Activated naive CD8-positive, alpha-beta T cell (primary cell): Measurements from ENCODE around the gene ZNF428.
"Not testable (repeated sequence)": the region's sequence is repeated elsewhere in the genome, so short reads cannot be mapped to it uniquely, and the experiment has no call there.

Experiments
- H3K27ac Mint-ChIP-seq: one replicate; pipeline ENCODE4 v1.8.0; 2021; ENCODE audit warnings: mixed read lengths
- H3K27me3 Mint-ChIP-seq: one replicate; pipeline ENCODE4 v1.8.0; 2021; ENCODE audit warnings: mixed read lengths
- H3K36me3 Mint-ChIP-seq: one replicate; pipeline ENCODE4 v1.8.0; 2021; ENCODE audit warnings: mixed read lengths
- H3K4me1 Mint-ChIP-seq: one replicate; pipeline ENCODE4 v1.8.0; 2021; ENCODE audit warnings: low read depth, mixed read lengths
- H3K4me3 Mint-ChIP-seq: one replicate; pipeline ENCODE4 v1.8.0; 2021; ENCODE audit warnings: mild to moderate bottlenecking, mixed read lengths
- H3K9me3 Mint-ChIP-seq: one replicate; pipeline ENCODE4 v1.8.0; 2021; ENCODE audit warnings: low read depth, mixed read lengths

The ZNF428 gene

GRCh38 chr19:43649514-43649913 is 30.1 kb upstream of the ZNF428 start:
- Mint-ChIP-seq H3K27ac (no peak overlapping the region), H3K9me3 (no peaks in the 10 kb centered on the region), H3K4me1 (no peaks in the 10 kb centered on the region), H3K4me3 (no peak overlapping the region), H3K27me3 (no peaks in the 10 kb centered on the region), H3K36me3 (peaks cover 6% of the 10 kb centered on the region)

GRCh38 chr19:43648633-43649032 is 29.2 kb upstream of the ZNF428 start:
- H3K4me1 Mint-ChIP-seq: no peaks in the 10 kb centered on the region
- peaks cover 6% of the 10 kb centered on the region for H3K36me3 Mint-ChIP-seq
- no peaks in the 10 kb centered on the region for H3K27me3 Mint-ChIP-seq
- H3K27ac Mint-ChIP-seq: peak overlapping the region; percentile 50
- H3K9me3 Mint-ChIP-seq: no peaks in the 10 kb centered on the region
- H3K4me3 Mint-ChIP-seq: no peak overlapping the region

GRCh38 chr19:43644181-43644580 is 24.8 kb upstream of the ZNF428 start:
- H3K4me1 Mint-ChIP-seq: peaks cover 9% of the 10 kb centered on the region
- peaks cover 6% of the 10 kb centered on the region for H3K27me3 Mint-ChIP-seq
- no peaks in the 10 kb centered on the region for H3K9me3 Mint-ChIP-seq
- peaks cover 4% of the 10 kb centered on the region for H3K36me3 Mint-ChIP-seq
- H3K4me3 Mint-ChIP-seq: no peak overlapping the region
- H3K27ac Mint-ChIP-seq: no peak overlapping the region

GRCh38 chr19:43643326-43643725 is 23.9 kb upstream of the ZNF428 start:
- Mint-ChIP-seq H3K4me1 (peaks cover 14% of the 10 kb centered on the region), H3K4me3 (no peak overlapping the region), H3K36me3 (peaks cover 4% of the 10 kb centered on the region), H3K9me3 (no peaks in the 10 kb centered on the region), H3K27me3 (peaks cover 10% of the 10 kb centered on the region), H3K27ac (no peak overlapping the region)

- Mint-ChIP-seq H3K36me3 (peaks cover 4% of the 10 kb centered on the region), H3K27me3 (peaks cover 14% of the 10 kb centered on the region), H3K4me1 (peaks cover 16% of the 10 kb centered on the region), H3K4me3 (no peak overlapping the region), H3K27ac (no peak overlapping the region), H3K9me3 (no peaks in the 10 kb centered on the region)
Observed at GRCh38 chr19:43642531-43642930, 23.1 kb upstream of the ZNF428 start.

GRCh38 chr19:43641333-43641732 is 21.9 kb upstream of the ZNF428 start:
- Mint-ChIP-seq H3K36me3 (peaks cover 1% of the 10 kb centered on the region), H3K27me3 (peaks cover 18% of the 10 kb centered on the region), H3K4me3 (peak overlapping the region; percentile 70), H3K27ac (peak overlapping the region; percentile 16), H3K9me3 (no peaks in the 10 kb centered on the region), H3K4me1 (peaks cover 16% of the 10 kb centered on the region)

- Mint-ChIP-seq H3K4me3 (peak overlapping the region; percentile 76), H3K4me1 (peaks cover 16% of the 10 kb centered on the region), H3K27ac (peak overlapping the region; percentile 34), H3K9me3 (no peaks in the 10 kb centered on the region), H3K27me3 (peaks cover 18% of the 10 kb centered on the region), H3K36me3 (no peaks in the 10 kb centered on the region)
Observed at GRCh38 chr19:43640424-43640757, 21.0 kb upstream of the ZNF428 start.

GRCh38 chr19:43639519-43640423 is 20.3 kb upstream of the ZNF428 start, which contains the start of gene CADM4:
CADM4 (minus strand) TSS chr19:43639850; CDS start chr19:43639790, 60 bp downstream.
- H3K27ac Mint-ChIP-seq: peak within 1 kb of the TSS; percentile 34
- no peaks in the 10 kb centered on the region for H3K9me3 Mint-ChIP-seq
- peaks cover 18% of the 10 kb centered on the region for H3K27me3 Mint-ChIP-seq
- no peaks in the 10 kb centered on the region for H3K36me3 Mint-ChIP-seq
- H3K4me1 Mint-ChIP-seq: peaks cover 16% of the 10 kb centered on the region
- H3K4me3 Mint-ChIP-seq: peak within 1 kb of the TSS; percentile 87

GRCh38 chr19:43638995-43639518 is 19.6 kb upstream of the ZNF428 start:
- H3K4me1 Mint-ChIP-seq: peaks cover 16% of the 10 kb centered on the region
- no peaks in the 10 kb centered on the region for H3K36me3 Mint-ChIP-seq
- peak overlapping the region; percentile 87 for H3K4me3 Mint-ChIP-seq
- H3K9me3 Mint-ChIP-seq: no peaks in the 10 kb centered on the region
- H3K27ac Mint-ChIP-seq: no peak overlapping the region
- peaks cover 18% of the 10 kb centered on the region for H3K27me3 Mint-ChIP-seq

GRCh38 chr19:43638214-43638994 is 19.0 kb upstream of the ZNF428 start:
- H3K27me3 Mint-ChIP-seq: peaks cover 18% of the 10 kb centered on the region
- H3K4me1 Mint-ChIP-seq: peaks cover 16% of the 10 kb centered on the region
- no peak overlapping the region for H3K27ac Mint-ChIP-seq

GRCh38 chr19:43636121-43636683 is 16.8 kb upstream of the ZNF428 start:
- H3K9me3 Mint-ChIP-seq: no peaks in the 10 kb centered on the region
- H3K27me3 Mint-ChIP-seq: peaks cover 17% of the 10 kb centered on the region
- H3K4me1 Mint-ChIP-seq: peaks cover 14% of the 10 kb centered on the region
- no peaks in the 10 kb centered on the region for H3K36me3 Mint-ChIP-seq
- H3K27ac Mint-ChIP-seq: no peak overlapping the region
- no peak overlapping the region for H3K4me3 Mint-ChIP-seq

More at GRCh38 chr19:43638214-43638994, 19.0 kb upstream of the ZNF428 start:
- Mint-ChIP-seq H3K4me3 (peak overlapping the region; percentile 87), H3K36me3 (no peaks in the 10 kb centered on the region), H3K9me3 (no peaks in the 10 kb centered on the region)

GRCh38 chr19:43635561-43635940 is 16.1 kb upstream of the ZNF428 start:
- Mint-ChIP-seq H3K4me1 (peaks cover 11% of the 10 kb centered on the region), H3K27me3 (peaks cover 15% of the 10 kb centered on the region)
- not testable (repeated sequence) for H3K4me3 Mint-ChIP-seq, H3K36me3 Mint-ChIP-seq, H3K9me3 Mint-ChIP-seq, H3K27ac Mint-ChIP-seq

- Mint-ChIP-seq H3K27me3 (peaks cover 15% of the 10 kb centered on the region), H3K9me3 (no peaks in the 10 kb centered on the region), H3K27ac (no peak overlapping the region), H3K4me1 (peaks cover 9% of the 10 kb centered on the region), H3K36me3 (no peaks in the 10 kb centered on the region), H3K4me3 (no peak overlapping the region)
Observed at GRCh38 chr19:43634872-43635560, 15.6 kb upstream of the ZNF428 start.

- Mint-ChIP-seq H3K27me3 (peaks cover 15% of the 10 kb centered on the region), H3K36me3 (no peaks in the 10 kb centered on the region), H3K4me3 (no peak overlapping the region), H3K27ac (no peak overlapping the region), H3K9me3 (no peaks in the 10 kb centered on the region), H3K4me1 (peaks cover 7% of the 10 kb centered on the region)
Observed at GRCh38 chr19:43634506-43634871, 15.1 kb upstream of the ZNF428 start.
